Vagina (tissue), 2 donors: Measurements from ENCODE around the gene GTF3C1. TPM values are rescaled to one million over a fixed set of nuclear protein-coding genes. Genes with fewer than 3 reads are reported as not detected.

ENCODE experiments used
- DNase-seq, 2 donors: peaks; one replicate each; pipeline ENCODE4 v3.0.0-alpha.2; 2017; ENCODE audit errors: extremely low spot score in 2 of 2
- H3K27ac ChIP-seq: fragments of 200-600 bp; sonication (generic); one replicate; pipeline ENCODE4 v1.5.1; 2019
- H3K27me3 ChIP-seq: fragments of 200-600 bp; sonication (generic); one replicate; pipeline ENCODE4 v1.5.1; 2019
- H3K36me3 ChIP-seq, 2 donors: fragments of 200-600 bp; sonication (generic); one replicate each; pipeline ENCODE4 v1.5.1; 2017 to 2019
- H3K4me1 ChIP-seq: fragments of 200-600 bp; sonication (generic); one replicate; pipeline ENCODE4 v1.5.1; 2019
- H3K4me3 ChIP-seq, 2 donors: fragments of 200-600 bp; sonication (generic); 1 replicate in 1 of 2; 2 replicates in 1 of 2; pipeline ENCODE4 v1.5.1; 2016 to 2019
- H3K9me3 ChIP-seq: fragments of 200-600 bp; sonication (generic); one replicate; pipeline ENCODE4 v1.5.1; 2019
- CTCF ChIP-seq, 3 experiments: fragments of 450-650 bp in 2 of 3; fragments of 200-600 bp in 1 of 3; sonication (generic) in 1 of 3; IDR thresholded peaks; one replicate each; pipeline ENCODE4 v1.5.1; 2017 to 2019; ENCODE audit warnings: antibody characterized with exemption in 3 of 3, mild to moderate bottlenecking in 2 of 3, moderate library complexity in 2 of 3
- POLR2A ChIP-seq, 2 donors: fragments of 450-650 bp; IDR thresholded peaks; one replicate each; pipeline ENCODE4 v1.6.1; 2017; ENCODE audit warnings: antibody characterized with exemption in 2 of 2, mild to moderate bottlenecking in 2 of 2, moderate library complexity in 2 of 2
- POLR2AphosphoS5 ChIP-seq, 2 donors: sonication (generic); formaldehyde crosslinking; IDR thresholded peaks; one replicate each; pipeline ENCODE4 v1.9.0; 2017; ENCODE audit warnings: antibody characterized with exemption in 2 of 2, mild to moderate bottlenecking in 2 of 2, low read depth in 1 of 2; ENCODE audit not compliant: insufficient read depth in 1 of 2
- intact Hi-C: fragments of 100-400 bp; cut with DNase I; formaldehyde crosslinking; loops from one replicate; pipeline ENCODE4 v1.15.1; 2023
- total RNA-seq: library from RNA; depleted of rRNA; stranded (reverse); fragments of >200 nt; gene quantifications from one replicate; pipeline ENCODE4 v1.2.3, GENCODE V29; 2016

GTF3C1 gene
- total RNA-seq, 1 donor from 2014 or later: 133 TPM

DNA sequence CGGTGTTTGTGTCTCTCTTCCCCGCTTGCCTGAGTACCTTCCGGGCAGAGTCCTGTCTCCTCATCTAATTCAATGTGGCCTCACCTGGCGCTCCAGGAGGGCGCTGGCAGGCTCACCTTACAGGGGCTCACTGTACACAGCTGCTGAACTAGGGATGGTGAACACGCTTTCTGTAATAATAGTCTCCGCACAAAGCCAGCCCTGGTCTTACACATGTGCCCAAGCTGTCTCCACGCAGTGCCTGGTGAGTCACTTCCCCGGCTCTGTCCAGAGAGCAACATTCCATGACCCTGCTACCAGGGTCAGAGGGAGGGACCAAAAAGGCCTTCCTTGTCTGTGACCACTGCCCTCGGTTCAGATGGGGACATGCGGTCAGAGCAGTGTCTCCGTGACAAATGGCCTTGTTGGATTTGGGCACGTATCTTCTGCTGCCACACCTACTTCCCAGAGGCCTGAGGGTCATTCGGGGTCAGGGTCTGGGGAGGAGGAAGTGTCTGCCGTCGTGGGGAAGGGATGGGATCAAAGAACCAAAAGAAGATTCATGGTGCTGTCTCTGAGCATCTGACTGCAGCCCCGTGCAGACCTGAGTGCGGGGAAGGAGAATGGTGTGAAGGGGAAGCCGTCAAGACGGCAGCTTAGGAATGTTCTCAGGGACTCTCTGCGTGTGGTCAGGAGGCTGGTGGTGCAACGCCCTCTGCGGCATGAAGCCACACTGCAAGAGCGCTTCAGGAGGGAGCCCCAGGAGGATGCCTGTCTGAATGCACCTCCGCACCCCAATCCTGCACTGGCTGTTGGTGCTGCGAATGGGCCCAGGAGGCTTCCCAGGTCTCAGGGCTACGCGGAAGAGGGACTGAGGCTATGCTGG lies 78.9 kb downstream of the GTF3C1 start:
- Histone ChIP-seq H3K36me3 (peaks cover 3 to 94% of the 10 kb centered on the region in 2 donors), H3K4me1 (no peaks in the 10 kb centered on the region), H3K4me3 (no peak overlapping the region), H3K27me3 (no peaks in the 10 kb centered on the region), H3K27ac (no peak overlapping the region), H3K9me3 (no peaks in the 10 kb centered on the region)
- no peak for DNase-seq
- TF ChIP-seq CTCF (IDR thresholded peaks at IDR 0.05) (no peak), POLR2AphosphoS5 (IDR thresholded peaks at IDR 0.05; ENCODE audit: insufficient read depth in 1 of 2, low read depth in 1 of 2) (no peak), POLR2A (IDR thresholded peaks at IDR 0.05) (no peak)
- intact Hi-C loops: no loop called here

GRCh38 chr16:27468941-27469531 lies 80.7 kb downstream of the GTF3C1 start:
- Histone ChIP-seq H3K27me3 (no peaks in the 10 kb centered on the region), H3K4me1 (no peaks in the 10 kb centered on the region), H3K27ac (no peak overlapping the region), H3K4me3 (no peak overlapping the region), H3K9me3 (no peaks in the 10 kb centered on the region), H3K36me3 (peaks cover 0 to 96% of the 10 kb centered on the region in 2 donors)
- TF ChIP-seq POLR2AphosphoS5 (IDR thresholded peaks at IDR 0.05; ENCODE audit: insufficient read depth in 1 of 2, low read depth in 1 of 2): no peak
- no peak for TF ChIP-seq POLR2A (IDR thresholded peaks at IDR 0.05)
- no peak for TF ChIP-seq CTCF (IDR thresholded peaks at IDR 0.05)
- intact Hi-C loops: no loop called here
- no peak for DNase-seq

- peaks cover 0 to 94% of the 10 kb centered on the region in 2 donors for H3K36me3 ChIP-seq
- H3K4me1 ChIP-seq: peaks cover 13% of the 10 kb centered on the region
- no peak overlapping the region for H3K4me3 ChIP-seq
- intact Hi-C loops: no loop called here
- TF ChIP-seq POLR2A (IDR thresholded peaks at IDR 0.05) (no peak), POLR2AphosphoS5 (IDR thresholded peaks at IDR 0.05; ENCODE audit: insufficient read depth in 1 of 2, low read depth in 1 of 2) (no peak), CTCF (IDR thresholded peaks at IDR 0.05) (no peak)
- no peak overlapping the region for H3K27ac ChIP-seq
- no peaks in the 10 kb centered on the region for H3K9me3 ChIP-seq
- no peak for DNase-seq
- no peaks in the 10 kb centered on the region for H3K27me3 ChIP-seq
Measured at GRCh38 chr16:27465483-27465879, 84.2 kb downstream of the GTF3C1 start.

DNA sequence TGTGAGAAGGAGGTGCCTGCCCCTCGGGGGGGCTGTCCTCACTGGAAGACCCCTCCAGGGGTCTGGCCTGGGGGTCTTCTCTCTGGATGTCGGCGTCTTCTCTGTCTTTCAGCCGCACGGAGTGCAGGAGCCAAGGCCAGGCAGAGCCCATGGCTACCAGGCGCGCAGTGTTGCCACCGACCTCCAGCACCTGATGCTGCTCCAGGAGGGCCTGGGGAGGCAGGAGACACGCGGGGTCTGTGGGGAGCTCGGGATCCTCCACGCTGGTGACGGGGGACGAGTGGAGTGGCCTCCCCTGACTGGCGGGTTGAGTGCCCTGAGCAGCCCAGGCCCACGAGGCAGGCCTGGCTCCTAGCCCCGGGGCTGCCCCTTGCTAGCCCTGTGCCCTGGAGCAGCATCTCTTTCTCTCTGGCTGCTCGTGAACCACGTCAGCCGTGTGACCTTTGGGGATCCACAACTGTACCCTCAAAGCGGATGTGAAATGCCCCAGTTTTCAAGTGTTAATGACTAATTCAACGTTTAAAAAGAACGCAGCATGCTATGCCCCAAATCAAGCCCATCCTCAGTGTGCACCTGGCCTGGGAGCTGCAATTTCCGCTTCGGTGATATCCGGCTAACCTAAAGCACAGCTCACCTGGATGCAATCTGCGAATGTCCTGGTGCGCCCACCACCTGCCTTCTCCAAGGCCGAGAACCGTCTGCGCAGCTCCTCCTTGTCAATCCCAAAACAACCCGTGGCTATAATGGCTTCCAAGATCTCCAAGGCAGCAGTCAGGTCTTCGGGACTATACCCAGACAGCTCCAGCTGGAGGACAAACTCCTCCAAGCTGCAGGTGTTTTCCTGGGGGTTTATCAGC lies 84.9 kb downstream of the GTF3C1 start:
- Histone ChIP-seq H3K4me3 (no peak overlapping the region), H3K27me3 (no peaks in the 10 kb centered on the region), H3K9me3 (no peaks in the 10 kb centered on the region), H3K4me1 (peaks cover 19% of the 10 kb centered on the region), H3K27ac (no peak overlapping the region), H3K36me3 (peaks cover 0 to 88% of the 10 kb centered on the region in 2 donors)
- DNase-seq: no peak
- TF ChIP-seq POLR2A (IDR thresholded peaks at IDR 0.05) (no peak), CTCF (IDR thresholded peaks at IDR 0.05) (no peak), POLR2AphosphoS5 (IDR thresholded peaks at IDR 0.05; ENCODE audit: insufficient read depth in 1 of 2, low read depth in 1 of 2) (no peak)
- intact Hi-C loops: no loop called here
